SU-DHL-6 (cell line): ENCODE data around the gene ASCL4.

ENCODE experiments used
- H2AFZ ChIP-seq: fragments of 200-600 bp; sonication (generic); 2 replicates; pipeline ENCODE4 v1.6.1; 2014; ENCODE audit warnings: low read depth, mild to moderate bottlenecking, moderate library complexity, mixed read lengths, antibody characterized with exemption, low read length; ENCODE audit not compliant: severe bottlenecking
- H3F3A ChIP-seq: fragments of 200-600 bp; shearing (Covaris generic); 2 replicates; pipeline ENCODE4 v1.6.0; 2016; ENCODE audit warnings: antibody characterized with exemption, mild to moderate bottlenecking; ENCODE audit not compliant: insufficient read depth
- H3K27ac ChIP-seq: fragments of 200-600 bp; sonication (generic); 2 replicates; pipeline ENCODE4 v1.5.1; 2016; ENCODE audit warnings: low read depth, mild to moderate bottlenecking, low read length, moderate library complexity, mixed read lengths
- H3K27me3 ChIP-seq: fragments of 200-600 bp; sonication (generic), shearing (Covaris generic); 2 replicates; pipeline ENCODE4 v1.6.0; 2014; ENCODE audit warnings: mild to moderate bottlenecking, low read length
- H3K36me3 ChIP-seq: fragments of 200-600 bp; sonication (generic); 2 replicates; pipeline ENCODE4 v1.6.1; 2014; ENCODE audit warnings: mild to moderate bottlenecking, low read length, mixed read lengths
- H3K4me2 ChIP-seq: fragments of 300-600, 200-600 bp; shearing (Covaris generic), sonication (generic); 2 replicates; pipeline ENCODE4 v1.6.0; 2014; ENCODE audit warnings: low read length, low read depth, mild to moderate bottlenecking; ENCODE audit not compliant: poor library complexity, severe bottlenecking
- H3K4me3 ChIP-seq: fragments of 200-600 bp; sonication (generic); 2 replicates; pipeline ENCODE4 v1.5.1; 2014; ENCODE audit warnings: antibody characterized with exemption, low read length, mild to moderate bottlenecking, mixed read lengths; ENCODE audit not compliant: insufficient read depth, poor library complexity, severe bottlenecking
- H3K79me2 ChIP-seq: fragments of 200-600 bp; sonication (generic); 2 replicates; pipeline ENCODE4 v1.6.1; 2014; ENCODE audit warnings: mild to moderate bottlenecking, low read length, moderate library complexity; ENCODE audit not compliant: insufficient read depth
- H3K9ac ChIP-seq: fragments of 200-600 bp; sonication (generic); 2 replicates; pipeline ENCODE4 v1.7.0; 2014; ENCODE audit warnings: mild to moderate bottlenecking, low read length
- H3K9me2 ChIP-seq: fragments of 200-600 bp; sonication (generic); replicated peaks from 2 replicates; pipeline ENCODE4 v1.6.1; 2014; ENCODE audit warnings: low read length; ENCODE audit not compliant: insufficient read depth
- H3K9me3 ChIP-seq: fragments of 200-600 bp; sonication (generic); 2 replicates; pipeline ENCODE4 v1.6.1; 2014; ENCODE audit warnings: low read length, mixed read lengths; ENCODE audit not compliant: insufficient read depth
- H4K20me1 ChIP-seq: fragments of 200-600 bp; sonication (generic); 2 replicates; pipeline ENCODE4 v1.6.1; 2014; ENCODE audit warnings: low read depth, mild to moderate bottlenecking, antibody characterized with exemption, low read length, moderate library complexity, mixed read lengths
- EZH2phosphoT487 ChIP-seq: fragments of 200-600 bp; sonication (generic), shearing (Covaris generic); conservative IDR thresholded peaks from 2 replicates; pipeline ENCODE4 v1.6.1; 2018; ENCODE audit warnings: mild to moderate bottlenecking, antibody characterized with exemption, low read length, moderate library complexity, mixed read lengths
- TF ChIP-seq, protein P1 (sequence below): fragments of 200-600 bp; sonication (generic); IDR thresholded peaks from one replicate; pipeline ENCODE4 v1.5.1; 2017; ENCODE audit warnings: antibody characterized with exemption, mild to moderate bottlenecking, low read length, moderate library complexity; ENCODE audit not compliant: insufficient read depth, poor library complexity, severe bottlenecking

Gene ASCL4

DNA sequence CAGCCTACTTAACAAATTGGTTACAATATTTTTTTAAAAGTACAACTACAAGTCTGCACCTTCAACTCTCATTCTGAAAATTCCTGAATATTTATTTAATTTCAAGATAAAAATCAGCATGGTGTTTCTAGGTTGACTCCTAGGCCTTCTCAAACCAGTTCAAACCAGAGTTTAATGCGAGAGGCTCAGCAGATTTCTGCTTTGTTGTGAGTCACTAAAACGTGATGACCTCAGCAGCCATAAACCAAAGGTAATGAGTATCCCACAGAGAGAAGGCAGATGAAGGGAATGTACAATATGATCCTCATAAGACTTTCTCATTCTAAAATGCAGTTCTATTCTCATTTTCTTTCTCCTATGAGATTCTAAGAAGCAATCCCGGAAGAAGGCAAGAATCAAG, 15.1 kb upstream of the ASCL4 start:
- Histone ChIP-seq H3K4me2 (peak overlapping the region; percentile 85), H3F3A (peaks cover 9% of the 10 kb centered on the region; the same call in 1 of the 2 replicates), H4K20me1 (no peaks in the 10 kb centered on the region), H3K79me2 (peaks cover 40% of the 10 kb centered on the region), H3K9ac (peak overlapping the region; percentile 82), H3K36me3 (peaks cover 20% of the 10 kb centered on the region; the same call in 1 of the 2 replicates), H3K4me3 (peak overlapping the region; percentile 69), H3K9me2 (no peaks in the 10 kb centered on the region), H2AFZ (no peak overlapping the region), H3K9me3 (no peaks in the 10 kb centered on the region), H3K27ac (peak overlapping the region; percentile 6; the same call in 1 of the 2 replicates), H3K27me3 (no peaks in the 10 kb centered on the region)
- TF ChIP-seq, protein P1, sequence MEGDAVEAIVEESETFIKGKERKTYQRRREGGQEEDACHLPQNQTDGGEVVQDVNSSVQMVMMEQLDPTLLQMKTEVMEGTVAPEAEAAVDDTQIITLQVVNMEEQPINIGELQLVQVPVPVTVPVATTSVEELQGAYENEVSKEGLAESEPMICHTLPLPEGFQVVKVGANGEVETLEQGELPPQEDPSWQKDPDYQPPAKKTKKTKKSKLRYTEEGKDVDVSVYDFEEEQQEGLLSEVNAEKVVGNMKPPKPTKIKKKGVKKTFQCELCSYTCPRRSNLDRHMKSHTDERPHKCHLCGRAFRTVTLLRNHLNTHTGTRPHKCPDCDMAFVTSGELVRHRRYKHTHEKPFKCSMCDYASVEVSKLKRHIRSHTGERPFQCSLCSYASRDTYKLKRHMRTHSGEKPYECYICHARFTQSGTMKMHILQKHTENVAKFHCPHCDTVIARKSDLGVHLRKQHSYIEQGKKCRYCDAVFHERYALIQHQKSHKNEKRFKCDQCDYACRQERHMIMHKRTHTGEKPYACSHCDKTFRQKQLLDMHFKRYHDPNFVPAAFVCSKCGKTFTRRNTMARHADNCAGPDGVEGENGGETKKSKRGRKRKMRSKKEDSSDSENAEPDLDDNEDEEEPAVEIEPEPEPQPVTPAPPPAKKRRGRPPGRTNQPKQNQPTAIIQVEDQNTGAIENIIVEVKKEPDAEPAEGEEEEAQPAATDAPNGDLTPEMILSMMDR, result no peak
- TF ChIP-seq EZH2phosphoT487, result no peak

DNA sequence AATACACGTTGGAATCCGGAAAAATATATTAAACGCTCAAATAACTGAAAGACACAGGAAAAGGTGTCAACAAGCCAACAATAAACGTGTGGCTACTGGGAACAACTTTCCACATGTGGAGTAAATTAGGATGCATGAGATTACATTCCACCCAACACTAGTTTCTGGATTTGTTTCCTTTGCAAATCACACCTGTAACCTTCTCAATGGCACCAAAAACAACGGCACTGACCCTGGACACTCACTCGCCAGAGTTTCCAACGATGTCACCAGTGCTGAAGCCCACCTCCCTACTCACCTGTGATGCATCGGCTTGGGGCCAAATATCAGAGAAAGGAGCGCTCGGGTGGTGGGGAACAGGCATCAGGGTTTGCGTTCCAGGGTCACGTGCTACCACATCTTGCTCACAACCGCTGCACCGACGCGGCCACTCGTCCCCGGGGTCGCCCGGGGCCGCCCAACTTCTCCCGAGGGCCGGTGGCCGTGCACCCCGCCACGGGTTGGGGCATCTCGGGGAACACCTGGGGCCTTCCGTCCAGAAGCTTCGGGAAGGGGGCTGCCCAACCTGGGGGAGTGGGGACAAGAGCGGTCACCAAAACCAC, 14.2 kb upstream of the ASCL4 start:
- H3K4me2 ChIP-seq, result peak overlapping the region; percentile 85
- H3K9me3 ChIP-seq, result no peaks in the 10 kb centered on the region
- H3K9ac ChIP-seq, result peak overlapping the region; percentile 82
- H3K27ac ChIP-seq, result peak overlapping the region; percentile 6
- peaks cover 9% of the 10 kb centered on the region; the same call in 1 of the 2 replicates for H3F3A ChIP-seq
- TF ChIP-seq EZH2phosphoT487, result no peak
- TF ChIP-seq, protein P1, result no peak
- no peaks in the 10 kb centered on the region for H4K20me1 ChIP-seq
- H3K4me3 ChIP-seq, result peak overlapping the region; percentile 69
- peaks cover 15% of the 10 kb centered on the region; the same call in 1 of the 2 replicates for H3K36me3 ChIP-seq
- no peaks in the 10 kb centered on the region for H3K9me2 ChIP-seq
- H3K79me2 ChIP-seq, result peaks cover 40% of the 10 kb centered on the region
- H3K27me3 ChIP-seq, result no peaks in the 10 kb centered on the region
- peak overlapping the region; percentile 25 for H2AFZ ChIP-seq

- no peaks in the 10 kb centered on the region for H3K9me2 ChIP-seq
- peak within 1 kb of the TSS; percentile 97 for H2AFZ ChIP-seq
- H3K27ac ChIP-seq, result peak within 1 kb of the TSS; percentile 6
- no peaks in the 10 kb centered on the region for H3K9me3 ChIP-seq
- H3K9ac ChIP-seq, result peak within 1 kb of the TSS; percentile 82
- H4K20me1 ChIP-seq, result no peaks in the 10 kb centered on the region
- peak within 1 kb of the TSS; percentile 69 for H3K4me3 ChIP-seq
- H3K4me2 ChIP-seq, result peak within 1 kb of the TSS; percentile 85
- H3F3A ChIP-seq, result peaks cover 9% of the 10 kb centered on the region; the same call in 1 of the 2 replicates
- H3K27me3 ChIP-seq, result no peaks in the 10 kb centered on the region
- H3K36me3 ChIP-seq, result peaks cover 15% of the 10 kb centered on the region; the same call in 1 of the 2 replicates
- peaks cover 40% of the 10 kb centered on the region for H3K79me2 ChIP-seq
- TF ChIP-seq EZH2phosphoT487, result no peak
- TF ChIP-seq, protein P1, result no peak
Observed at GRCh38 chr12:107760809-107761501, 13.5 kb upstream of the ASCL4 start, which contains the start of gene PRDM4. Gene PRDM4, minus strand, starts transcription at chr12:107761137. Its CDS starts 622 bp downstream, at chr12:107760515.
